RWPE2 (cell line): ENCODE data around the gene TRIM26.

Experiments used
- ATAC-seq: fragments of 200-7000 bp; cut with Tn5 transposase; 3 replicates; pipeline ENCODE4 v1.9.1; 2021; ENCODE audit warnings: low read depth
- DNase-seq: peaks from one replicate; pipeline ENCODE4 v3.0.0-alpha.2; 2020; ENCODE audit warnings: low spot score
- H3K27ac ChIP-seq: fragments of 450-650 bp; 2 replicates; pipeline ENCODE4 v1.5.1; 2017; ENCODE audit warnings: mild to moderate bottlenecking; ENCODE audit not compliant: poor library complexity, severe bottlenecking
- H3K27me3 ChIP-seq: fragments of 250-450 bp; sonication (Bioruptor Pico); 2 replicates; pipeline ENCODE4 v1.5.1; 2021; ENCODE audit warnings: mild to moderate bottlenecking, moderate library complexity; ENCODE audit not compliant: insufficient read depth, poor library complexity, severe bottlenecking
- H3K36me3 ChIP-seq: fragments of 250-450 bp; sonication (Bioruptor Pico); 2 replicates; pipeline ENCODE4 v1.5.1; 2020; ENCODE audit warnings: low read depth, mild to moderate bottlenecking, moderate library complexity
- H3K4me1 ChIP-seq: fragments of 250-450 bp; sonication (Bioruptor Pico); 2 replicates; pipeline ENCODE4 v1.5.1; 2021; ENCODE audit warnings: mild to moderate bottlenecking, moderate library complexity; ENCODE audit not compliant: insufficient read depth, poor library complexity, severe bottlenecking
- H3K4me3 ChIP-seq: fragments of 250-450 bp; sonication (Bioruptor Pico); 2 replicates; pipeline ENCODE4 v1.5.1; 2021; ENCODE audit warnings: mild to moderate bottlenecking, moderate library complexity; ENCODE audit not compliant: severe bottlenecking
- H3K9me3 ChIP-seq: fragments of 250-450 bp; sonication (Bioruptor Pico); 2 replicates; pipeline ENCODE4 v1.5.1; 2021; ENCODE audit warnings: mild to moderate bottlenecking, moderate library complexity; ENCODE audit not compliant: severe bottlenecking
- TF ChIP-seq, protein P1 (sequence below): fragments of 450-650 bp; IDR thresholded peaks from one replicate; pipeline ENCODE4 v1.5.1; 2017; ENCODE audit warnings: mild to moderate bottlenecking, moderate library complexity; ENCODE audit not compliant: poor library complexity, severe bottlenecking

TRIM26 gene

DNA sequence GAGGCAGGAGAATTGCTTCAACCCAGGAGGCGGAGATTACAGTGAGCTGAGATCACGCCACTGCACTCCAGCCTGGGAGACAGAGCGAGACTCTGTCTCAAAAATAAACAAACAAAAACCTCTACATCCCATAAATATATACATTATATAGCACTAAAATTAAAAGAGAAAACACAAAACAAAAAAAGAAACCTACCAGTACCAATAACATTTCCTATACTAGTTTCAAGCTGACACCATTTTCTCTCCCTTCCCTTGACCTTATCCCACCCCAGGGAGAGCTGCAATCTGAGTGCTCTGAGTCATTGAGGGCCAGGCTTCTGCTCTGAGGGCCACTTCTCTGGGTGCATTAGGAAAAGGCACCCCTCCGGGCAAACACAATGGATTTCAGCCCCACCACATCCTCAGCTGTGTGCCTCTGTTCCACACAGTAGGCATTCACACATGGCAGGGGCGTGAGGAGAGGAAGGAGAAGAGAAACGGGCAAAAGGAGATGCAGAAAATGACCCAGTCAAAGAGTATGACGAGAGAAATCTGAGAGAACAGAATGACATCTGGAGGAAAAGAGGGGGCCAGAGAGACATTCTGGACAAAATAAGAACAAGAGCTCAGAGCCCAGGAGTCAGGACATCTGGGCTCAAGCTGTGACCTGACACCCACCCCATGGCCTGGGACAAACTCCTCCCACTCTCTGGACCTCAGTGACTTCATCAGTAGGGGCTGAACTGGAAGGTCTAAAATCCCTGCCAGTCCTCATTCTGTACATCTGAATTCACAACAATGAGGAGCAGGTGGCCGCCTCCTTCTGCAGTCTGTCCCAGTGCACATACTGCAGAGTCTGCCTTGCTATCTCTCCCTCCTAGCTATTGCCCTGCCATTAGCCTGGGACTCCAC lies 18.2 kb downstream of the TRIM26 start:
- TF ChIP-seq, protein P1, sequence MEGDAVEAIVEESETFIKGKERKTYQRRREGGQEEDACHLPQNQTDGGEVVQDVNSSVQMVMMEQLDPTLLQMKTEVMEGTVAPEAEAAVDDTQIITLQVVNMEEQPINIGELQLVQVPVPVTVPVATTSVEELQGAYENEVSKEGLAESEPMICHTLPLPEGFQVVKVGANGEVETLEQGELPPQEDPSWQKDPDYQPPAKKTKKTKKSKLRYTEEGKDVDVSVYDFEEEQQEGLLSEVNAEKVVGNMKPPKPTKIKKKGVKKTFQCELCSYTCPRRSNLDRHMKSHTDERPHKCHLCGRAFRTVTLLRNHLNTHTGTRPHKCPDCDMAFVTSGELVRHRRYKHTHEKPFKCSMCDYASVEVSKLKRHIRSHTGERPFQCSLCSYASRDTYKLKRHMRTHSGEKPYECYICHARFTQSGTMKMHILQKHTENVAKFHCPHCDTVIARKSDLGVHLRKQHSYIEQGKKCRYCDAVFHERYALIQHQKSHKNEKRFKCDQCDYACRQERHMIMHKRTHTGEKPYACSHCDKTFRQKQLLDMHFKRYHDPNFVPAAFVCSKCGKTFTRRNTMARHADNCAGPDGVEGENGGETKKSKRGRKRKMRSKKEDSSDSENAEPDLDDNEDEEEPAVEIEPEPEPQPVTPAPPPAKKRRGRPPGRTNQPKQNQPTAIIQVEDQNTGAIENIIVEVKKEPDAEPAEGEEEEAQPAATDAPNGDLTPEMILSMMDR, result no peak
- H3K27ac ChIP-seq, result no peak overlapping the region
- H3K27me3 ChIP-seq, result no peaks in the 10 kb centered on the region
- DNase-seq (no peak), ATAC-seq (no peak)
- no peaks in the 10 kb centered on the region for H3K4me1 ChIP-seq
- no peaks in the 10 kb centered on the region for H3K9me3 ChIP-seq
- no peak overlapping the region for H3K4me3 ChIP-seq
- H3K36me3 ChIP-seq, result peaks cover 76% of the 10 kb centered on the region

DNA sequence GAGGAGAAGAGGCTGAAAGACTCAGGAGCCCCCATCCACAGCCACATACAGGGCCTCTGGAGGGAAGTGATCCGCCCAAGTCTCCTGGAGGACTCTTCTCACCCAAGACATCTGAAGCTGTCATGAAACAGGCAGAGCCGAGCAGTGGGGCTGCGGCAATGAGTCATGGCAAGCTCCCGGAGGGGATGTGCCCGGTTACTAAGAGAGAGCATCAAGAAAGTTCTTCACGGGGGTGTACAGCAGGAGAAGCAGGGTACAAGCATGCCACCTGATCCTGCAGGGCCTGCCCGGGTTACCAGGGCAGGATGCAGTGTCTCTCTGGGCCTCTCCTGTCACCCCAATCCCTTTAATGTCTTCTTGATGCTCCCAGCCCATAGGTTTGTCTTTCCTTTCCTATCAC lies 21.1 kb downstream of the TRIM26 start:
- H3K9me3 ChIP-seq, result no peaks in the 10 kb centered on the region
- H3K4me1 ChIP-seq, result no peaks in the 10 kb centered on the region
- no peak overlapping the region for H3K27ac ChIP-seq
- H3K4me3 ChIP-seq, result no peak overlapping the region
- H3K27me3 ChIP-seq, result no peaks in the 10 kb centered on the region
- DNase-seq, result no peak
- TF ChIP-seq, protein P1, result no peak
- no peak for ATAC-seq
- H3K36me3 ChIP-seq, result peaks cover 71% of the 10 kb centered on the region

DNA sequence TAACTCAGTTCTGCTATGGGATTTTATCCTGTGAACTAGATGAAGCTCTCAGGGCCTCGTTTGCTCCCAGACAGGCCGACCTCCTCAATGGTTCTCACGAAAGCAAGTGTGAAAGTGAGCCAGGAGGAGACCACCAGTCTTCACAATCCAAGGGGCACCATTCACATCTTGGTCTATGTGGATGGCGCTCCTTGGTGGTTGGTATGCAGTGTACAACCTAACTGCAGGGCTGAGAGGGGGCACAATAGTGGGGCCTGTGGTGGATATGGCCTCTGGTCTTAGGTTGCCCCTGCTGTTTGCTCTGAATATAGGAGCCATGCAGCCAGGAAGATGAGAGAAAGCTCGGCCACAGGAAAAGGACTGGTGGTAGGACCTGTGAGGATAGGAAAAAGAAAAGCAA lies 24.7 kb downstream of the TRIM26 start:
- Histone ChIP-seq H3K27ac (no peak overlapping the region), H3K4me1 (no peaks in the 10 kb centered on the region), H3K9me3 (no peaks in the 10 kb centered on the region), H3K27me3 (no peaks in the 10 kb centered on the region), H3K4me3 (no peak overlapping the region), H3K36me3 (peaks cover 50% of the 10 kb centered on the region)
- TF ChIP-seq, protein P1, result no peak
- ATAC-seq (no peak), DNase-seq (no peak)

DNA sequence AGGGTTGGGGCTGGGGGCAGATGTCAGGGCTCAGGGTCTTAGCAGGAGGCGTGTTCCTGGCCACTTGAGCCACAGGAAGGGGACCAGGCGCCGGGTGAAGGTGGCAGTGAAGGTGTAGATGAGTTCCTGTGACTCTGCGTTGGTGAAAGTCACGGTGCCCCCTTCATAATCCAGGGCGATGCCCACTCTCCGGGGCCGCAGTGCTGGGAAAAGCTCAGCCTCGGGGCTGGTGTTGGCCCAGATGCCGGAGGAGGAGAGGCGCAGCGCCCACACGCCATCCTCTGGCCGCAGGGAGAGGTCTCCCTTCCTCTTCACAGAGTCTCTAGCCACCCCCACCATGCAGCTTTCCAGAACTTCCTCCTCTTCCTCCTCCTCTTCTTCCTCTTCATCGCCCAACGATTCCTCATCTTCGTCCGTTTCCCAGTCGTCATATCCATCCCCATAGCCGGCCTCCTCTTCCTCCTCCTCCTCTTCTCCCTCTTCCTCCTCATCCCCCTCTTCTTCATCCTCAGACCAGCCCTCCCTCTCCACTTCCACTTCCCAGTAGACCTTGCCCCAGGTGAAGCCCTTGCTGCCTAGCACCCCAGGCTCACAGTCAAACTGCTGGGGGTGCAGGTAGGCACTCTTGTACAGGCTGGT lies 27.2 kb downstream of the TRIM26 start:
- no peaks in the 10 kb centered on the region for H3K9me3 ChIP-seq
- H3K4me3 ChIP-seq, result no peak overlapping the region
- TF ChIP-seq, protein P1, result no peak
- peaks cover 36% of the 10 kb centered on the region for H3K36me3 ChIP-seq
- no peaks in the 10 kb centered on the region for H3K27me3 ChIP-seq
- no peak overlapping the region for H3K27ac ChIP-seq
- DNase-seq, result no peak
- ATAC-seq, result no peak
- H3K4me1 ChIP-seq, result no peaks in the 10 kb centered on the region
